DMS 273 (cell line): ENCODE measurements around the gene PPP4R3A.
"Not testable (repeated sequence)": the region's sequence is repeated elsewhere in the genome, so short reads cannot be mapped to it uniquely, and the experiment has no call there.

Experiments used
- DNase-seq: peaks from one replicate; lab custom pipeline; 2025; ENCODE audit not compliant: unreplicated experiment; lab: John Stamatoyannopoulos, UW

The PPP4R3A gene

GRCh38 chr14:91510171-91511042, at the start of gene PPP4R3A:
Gene PPP4R3A (minus strand): TSS chr14:91510310. CDS start chr14:91509647, 663 bp downstream.
- DNase-seq = peak; percentile 98

- no peak for DNase-seq
These were observed 45.4 kb upstream of the PPP4R3A start for GRCh38 chr14:91555531-91555930.

- DNase-seq = no peak
These were observed 44.6 kb upstream of the PPP4R3A start for GRCh38 chr14:91554535-91555332.

GRCh38 chr14:91548108-91548507, 38.0 kb upstream of the PPP4R3A start:
- no peak for DNase-seq

GRCh38 chr14:91545946-91546716, 36.0 kb upstream of the PPP4R3A start:
- DNase-seq = peak; percentile 24

GRCh38 chr14:91545204-91545603, 35.1 kb upstream of the PPP4R3A start:
- DNase-seq = no peak

GRCh38 chr14:91536327-91536726, 26.2 kb upstream of the PPP4R3A start:
- no peak for DNase-seq

- DNase-seq = not testable (repeated sequence)
These were observed 23.9 kb upstream of the PPP4R3A start for GRCh38 chr14:91534059-91534458.

- no peak for DNase-seq
These were observed 23.5 kb upstream of the PPP4R3A start for GRCh38 chr14:91533623-91534022.

GRCh38 chr14:91523972-91524371, 13.9 kb upstream of the PPP4R3A start:
- no peak for DNase-seq

GRCh38 chr14:91521061-91521640, 11.0 kb upstream of the PPP4R3A start:
- DNase-seq = no peak

- DNase-seq = no peak
These were observed 10.0 kb upstream of the PPP4R3A start for GRCh38 chr14:91520138-91520537.

- DNase-seq = no peak
These were observed 9.3 kb upstream of the PPP4R3A start for GRCh38 chr14:91519239-91520036.

GRCh38 chr14:91516663-91517388, 6.7 kb upstream of the PPP4R3A start:
- DNase-seq = no peak

- no peak for DNase-seq
These were observed 5.9 kb upstream of the PPP4R3A start for GRCh38 chr14:91515979-91516378.

GRCh38 chr14:91511043-91511383, 903 bp upstream of the PPP4R3A start:
- DNase-seq = peak; percentile 71

- DNase-seq = peak; percentile 79
These were observed 286 bp downstream of the PPP4R3A start for GRCh38 chr14:91509878-91510170.

- DNase-seq = peak; percentile 69
These were observed 830 bp downstream of the PPP4R3A start for GRCh38 chr14:91509083-91509877.

- DNase-seq = no peak
These were observed 2.0 kb downstream of the PPP4R3A start for GRCh38 chr14:91508105-91508504.
